Calu3 (cell line): ENCODE data around the gene PON1. TPM values are rescaled to one million over a fixed set of nuclear protein-coding genes. Genes with fewer than 3 reads are reported as not detected.

Experiments
- BruUV-seq: library from RNA; stranded (reverse); fragments of 400-500 nt; replicated peaks from 2 replicates; lab custom pipeline; 2021; lab: Mats Ljungman, UMichigan
- CTCF ChIA-PET: fragments of 300-600 bp; sonication (Branson Sonifier 250); formaldehyde crosslinking; loops from one replicate; lab custom pipeline; 2022; ENCODE audit warnings: antibody characterized with exemption; lab: Charles Lee
- DNase-seq: peaks from one replicate; pipeline ENCODE4 v3.0.0; 2022
- H3K27ac Mint-ChIP-seq: one replicate; pipeline ENCODE4 v1.8.0; 2022; ENCODE audit warnings: mixed read lengths; ENCODE audit not compliant: unreplicated experiment
- H3K27me3 Mint-ChIP-seq: one replicate; pipeline ENCODE4 v1.8.0; 2022; ENCODE audit warnings: mixed read lengths; ENCODE audit not compliant: unreplicated experiment
- H3K36me3 Mint-ChIP-seq: one replicate; pipeline ENCODE4 v1.8.0; 2022; ENCODE audit warnings: mild to moderate bottlenecking, moderate library complexity, mixed read lengths; ENCODE audit not compliant: insufficient read depth, unreplicated experiment
- H3K4me1 Mint-ChIP-seq: one replicate; pipeline ENCODE4 v1.8.0; 2022; ENCODE audit warnings: mild to moderate bottlenecking, low read depth, mixed read lengths; ENCODE audit not compliant: unreplicated experiment
- H3K4me3 Mint-ChIP-seq: one replicate; pipeline ENCODE4 v1.8.0; 2022; ENCODE audit warnings: mild to moderate bottlenecking, low read depth, moderate library complexity, mixed read lengths; ENCODE audit not compliant: unreplicated experiment
- H3K9me3 Mint-ChIP-seq: one replicate; pipeline ENCODE4 v1.8.0; 2022; ENCODE audit warnings: low read depth, mixed read lengths; ENCODE audit not compliant: unreplicated experiment
- CTCF ChIP-seq: fragments of 200-600 bp; IDR thresholded peaks from one replicate; pipeline ENCODE4 v1.8.0; 2022; ENCODE audit warnings: antibody characterized with exemption; ENCODE audit not compliant: unreplicated experiment
- intact Hi-C: fragments of 100-400 bp; cut with micrococcal nuclease; formaldehyde crosslinking; loops from one replicate; pipeline ENCODE4 v1.10.0; 2022; ENCODE audit not compliant: unreplicated experiment
- total RNA-seq: library from RNA; stranded (reverse); gene quantifications from 2 replicates; pipeline ENCODE4 v1.2.3, GENCODE V29; 2022

The PON1 gene
- total RNA-seq, 1 experiment from 2014 or later = not detected

GRCh38 chr7:95312561-95312960 lies 11.8 kb downstream of the PON1 start:
- BruUV-seq = no TSS peak
- H3K27ac Mint-ChIP-seq = no peak overlapping the region

GRCh38 chr7:95311389-95311788 lies 12.9 kb downstream of the PON1 start:
- no peak for DNase-seq
- H3K27ac Mint-ChIP-seq = no peak overlapping the region
- no peaks in the 10 kb centered on the region for H3K27me3 Mint-ChIP-seq
- H3K9me3 Mint-ChIP-seq = no peaks in the 10 kb centered on the region
- CTCF ChIA-PET = no interaction called here
- H3K36me3 Mint-ChIP-seq = no peaks in the 10 kb centered on the region
- no peaks in the 10 kb centered on the region for H3K4me1 Mint-ChIP-seq
- no peak overlapping the region for H3K4me3 Mint-ChIP-seq
- no TSS peak for BruUV-seq
- intact Hi-C loops = no loop called here
- TF ChIP-seq CTCF = no peak

More at GRCh38 chr7:95312561-95312960, 11.8 kb downstream of the PON1 start:
- TF ChIP-seq CTCF = no peak
- intact Hi-C loops = no loop called here
- Mint-ChIP-seq H3K27me3 (no peaks in the 10 kb centered on the region), H3K4me1 (no peaks in the 10 kb centered on the region), H3K9me3 (no peaks in the 10 kb centered on the region), H3K4me3 (no peak overlapping the region), H3K36me3 (no peaks in the 10 kb centered on the region)
- DNase-seq = no peak
- CTCF ChIA-PET = no interaction called here

GRCh38 chr7:95309951-95310350 lies 14.4 kb downstream of the PON1 start:
- H3K9me3 Mint-ChIP-seq = no peaks in the 10 kb centered on the region
- intact Hi-C loops = no loop called here
- H3K4me1 Mint-ChIP-seq = no peaks in the 10 kb centered on the region
- no peak for TF ChIP-seq CTCF
- no peaks in the 10 kb centered on the region for H3K27me3 Mint-ChIP-seq
- DNase-seq = no peak
- BruUV-seq = no TSS peak
- CTCF ChIA-PET = no interaction called here
- no peak overlapping the region for H3K4me3 Mint-ChIP-seq
- no peak overlapping the region for H3K27ac Mint-ChIP-seq
- H3K36me3 Mint-ChIP-seq = no peaks in the 10 kb centered on the region

- Mint-ChIP-seq H3K36me3 (no peaks in the 10 kb centered on the region), H3K4me3 (no peak overlapping the region), H3K4me1 (no peaks in the 10 kb centered on the region), H3K27ac (no peak overlapping the region), H3K9me3 (no peaks in the 10 kb centered on the region), H3K27me3 (no peaks in the 10 kb centered on the region)
- TF ChIP-seq CTCF = no peak
- intact Hi-C loops = no loop called here
- CTCF ChIA-PET = no interaction called here
- no peak for DNase-seq
- BruUV-seq = no TSS peak
Measured at GRCh38 chr7:95304990-95305389, 19.3 kb downstream of the PON1 start.
